GM10847 (cell line): Measurements from ENCODE around the gene FAM186B.
A peak's percentile ranks its signal among the peaks of the same experiment; 100 is the strongest.

ENCODE experiments used
- POLR2A ChIP-seq: IDR thresholded peaks from 2 replicates; pipeline ENCODE4 v1.6.1; 2011; ENCODE audit not compliant: insufficient read length; ENCODE audit errors: extremely low read depth

FAM186B gene

DNA sequence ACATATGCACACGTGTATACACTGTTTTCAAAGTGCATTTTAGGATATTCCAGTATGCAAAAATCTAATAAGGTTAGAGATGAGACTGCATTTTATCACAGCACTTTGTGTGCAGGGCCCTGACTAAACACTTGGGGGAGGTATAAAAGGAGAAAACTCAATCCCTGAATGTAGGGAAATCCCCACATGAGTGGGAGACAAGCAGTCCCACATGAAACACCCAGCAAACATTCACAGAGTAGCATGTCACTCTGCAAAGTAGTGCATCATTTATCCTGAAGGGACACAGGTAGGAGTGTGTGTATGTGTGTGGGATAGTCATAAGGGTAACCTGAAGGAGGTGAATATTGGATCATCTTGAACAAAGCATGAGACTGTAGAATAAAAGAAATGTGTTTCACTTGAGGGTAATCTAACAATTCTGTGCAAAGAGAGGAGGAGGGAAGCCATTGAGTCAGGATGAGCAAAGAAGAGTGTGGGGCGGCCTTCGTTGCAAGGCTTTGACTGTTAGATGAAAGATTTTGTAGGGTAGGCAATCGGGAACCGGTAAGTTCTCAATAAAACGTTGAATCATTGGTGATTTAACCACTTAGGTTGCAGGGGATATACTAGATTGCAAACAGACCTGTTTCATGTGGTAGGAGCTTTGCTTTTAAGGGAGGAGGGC lies 20.9 kb upstream of the FAM186B start:
- no peak for TF ChIP-seq POLR2A

DNA sequence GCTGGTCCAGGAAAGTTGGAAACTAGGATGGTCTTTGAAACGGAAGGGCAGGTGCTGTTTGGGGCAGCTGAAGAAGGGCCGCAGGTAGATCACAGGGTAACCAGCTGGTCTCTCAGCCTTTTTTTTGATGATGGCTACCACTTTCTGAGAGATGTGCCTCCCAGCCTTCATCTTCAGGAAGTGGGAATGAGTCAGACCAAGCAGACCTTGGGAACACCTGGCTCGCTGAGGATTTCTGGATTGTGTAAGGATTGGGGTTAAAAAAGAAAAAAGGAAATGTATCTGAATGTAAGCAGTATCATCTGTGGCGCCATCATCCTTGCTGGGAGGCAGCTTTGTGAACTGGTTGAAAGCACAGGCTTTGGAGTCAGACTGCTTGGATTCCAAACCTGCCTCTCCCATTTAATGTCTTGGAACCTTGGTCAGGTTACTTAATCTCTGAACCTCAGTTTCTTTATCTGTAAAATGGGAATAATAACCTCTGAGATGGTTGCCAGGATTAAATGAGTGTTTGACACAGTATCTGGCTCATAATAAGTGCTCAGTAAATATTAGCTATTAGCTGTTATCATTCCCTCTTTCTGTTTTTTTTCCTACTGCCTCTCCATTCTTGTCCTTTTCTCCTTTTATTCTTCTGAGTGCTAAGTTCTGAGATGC lies 19.6 kb upstream of the FAM186B start:
- no peak for TF ChIP-seq POLR2A

DNA sequence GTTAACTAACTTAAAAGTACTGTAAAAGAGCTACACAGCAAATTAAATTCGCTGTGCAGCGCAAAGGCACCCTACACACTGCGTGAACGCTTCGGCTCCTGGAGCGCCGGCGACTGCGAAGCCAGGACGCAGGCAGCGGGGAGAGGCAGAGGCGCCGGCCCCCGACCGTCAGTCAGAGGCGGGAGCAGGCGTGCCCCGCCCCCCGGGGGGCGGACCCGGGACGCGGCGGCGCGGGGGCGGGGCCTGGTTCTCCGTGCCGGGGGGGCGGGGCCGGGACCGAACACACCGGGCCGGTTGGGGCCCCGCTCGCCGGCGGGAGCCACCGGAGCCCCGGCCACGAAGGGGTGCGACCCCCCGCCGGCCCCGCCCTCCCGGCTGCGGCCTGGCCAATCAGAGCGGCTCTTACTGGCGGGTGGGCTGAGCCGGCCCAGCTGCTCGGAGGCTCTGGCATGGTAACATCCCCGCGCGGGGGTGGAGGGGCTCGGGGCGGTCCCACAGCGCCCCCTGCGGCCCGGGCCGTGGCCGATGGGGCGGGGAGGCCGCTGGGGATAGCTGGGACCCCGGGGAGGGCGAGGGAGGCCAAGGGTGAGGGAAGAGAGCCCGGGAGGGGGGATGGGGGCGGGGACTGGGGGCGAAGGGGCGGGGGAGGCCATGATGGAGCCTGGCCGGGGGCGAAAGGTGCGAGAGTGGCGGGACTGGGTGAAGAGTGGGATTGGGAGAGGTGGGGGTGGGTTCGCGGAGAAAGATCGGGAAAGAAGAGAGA lies 17.9 kb upstream of the FAM186B start, which contains the start of gene PRPF40B:
Gene PRPF40B, plus strand, starts transcription at position 420 of the 763 bp plus-strand sequence. Its CDS starts 30 bp downstream, at position 450.
- peak; percentile 88 for TF ChIP-seq POLR2A

DNA sequence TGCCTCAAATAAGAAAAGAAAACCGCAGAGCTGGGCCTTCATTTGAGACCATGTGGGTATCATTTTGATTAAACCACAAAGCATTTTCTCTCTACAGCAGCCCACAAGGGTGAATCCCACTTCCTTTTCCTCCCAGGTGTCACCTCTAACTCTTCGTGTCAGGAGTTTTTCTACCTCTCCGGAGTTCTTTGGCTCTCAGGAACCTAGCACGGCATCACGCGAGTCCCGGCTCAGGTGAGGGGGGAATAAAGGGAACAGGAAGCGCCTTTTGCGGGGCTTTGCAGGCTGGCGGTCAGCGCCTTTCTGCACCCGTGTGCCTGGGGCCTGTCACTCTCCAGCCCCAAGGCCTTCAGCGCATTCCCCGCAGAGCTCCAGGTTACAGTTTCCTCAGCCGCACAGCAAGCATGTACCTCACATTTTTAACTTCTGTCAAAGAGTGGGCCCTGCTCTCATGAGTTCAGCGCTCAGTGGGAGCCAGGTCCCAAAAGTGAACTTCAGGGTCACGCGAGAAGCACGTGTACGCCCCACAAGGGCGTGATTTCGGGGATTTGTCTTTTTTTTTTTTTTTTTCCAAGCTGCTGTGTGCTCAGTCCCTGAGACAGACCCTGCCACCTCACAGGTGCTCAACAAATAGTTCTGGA lies 17.2 kb upstream of the FAM186B start:
- TF ChIP-seq POLR2A: no peak

DNA sequence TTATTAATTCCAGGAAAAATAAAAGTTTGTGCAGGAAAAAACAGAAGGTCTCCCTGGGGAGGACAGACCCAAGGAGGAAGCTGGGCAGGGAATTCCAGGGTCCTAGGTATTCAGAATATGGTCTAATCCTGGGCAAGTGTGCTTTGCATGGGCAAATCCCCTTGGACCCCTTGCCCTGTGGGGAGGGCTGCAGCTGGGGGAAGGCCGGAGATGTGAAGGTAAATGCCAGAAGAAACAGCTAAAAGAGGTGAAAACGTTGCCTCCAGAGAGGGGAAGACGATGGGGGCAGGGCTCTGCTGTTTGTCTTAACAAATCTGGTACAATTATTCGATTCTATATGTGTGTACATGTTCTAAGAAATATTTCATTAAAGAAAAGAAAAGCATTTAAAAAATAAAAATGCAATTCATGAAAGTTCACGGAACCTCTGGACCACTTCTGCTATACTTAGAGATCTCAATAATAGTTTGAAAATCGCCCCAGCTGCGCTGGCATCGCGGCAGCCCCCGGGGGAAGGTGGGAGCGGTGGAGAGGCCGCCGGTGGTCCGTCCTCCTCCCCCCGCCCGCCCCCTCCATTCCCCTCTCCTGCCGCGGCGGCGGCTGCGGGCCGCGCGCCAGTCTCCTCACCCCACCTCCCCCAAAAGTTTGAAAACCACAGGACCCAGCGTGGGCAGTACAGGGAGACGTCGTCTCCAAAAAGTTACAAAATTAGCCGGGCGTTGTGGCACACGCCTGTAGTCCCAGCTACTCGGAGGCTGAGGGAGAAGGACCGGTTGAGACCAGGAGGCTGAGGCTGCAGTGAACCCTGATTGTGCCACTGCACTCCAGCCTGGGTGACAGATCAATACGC lies 16.4 kb upstream of the FAM186B start:
- no peak for TF ChIP-seq POLR2A

DNA sequence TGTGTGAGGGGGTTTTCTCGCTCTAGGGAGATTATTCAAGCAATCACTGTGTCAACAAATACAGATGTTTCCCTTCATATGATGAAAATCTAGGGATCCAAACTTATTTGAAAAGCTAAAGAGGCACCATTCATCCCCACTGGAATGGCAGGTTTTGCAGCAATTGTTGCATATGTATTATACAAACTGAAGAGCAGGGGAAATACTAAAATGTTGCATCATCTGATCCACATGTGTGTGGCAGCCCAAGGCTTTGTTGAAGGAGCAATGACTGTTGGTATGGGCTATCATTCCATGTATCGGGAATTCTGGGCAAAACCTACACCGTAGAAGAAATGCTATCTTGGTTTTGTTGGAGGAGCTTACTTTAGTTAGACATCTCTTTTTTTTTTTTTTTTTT lies 13.8 kb upstream of the FAM186B start:
- no peak for TF ChIP-seq POLR2A

DNA sequence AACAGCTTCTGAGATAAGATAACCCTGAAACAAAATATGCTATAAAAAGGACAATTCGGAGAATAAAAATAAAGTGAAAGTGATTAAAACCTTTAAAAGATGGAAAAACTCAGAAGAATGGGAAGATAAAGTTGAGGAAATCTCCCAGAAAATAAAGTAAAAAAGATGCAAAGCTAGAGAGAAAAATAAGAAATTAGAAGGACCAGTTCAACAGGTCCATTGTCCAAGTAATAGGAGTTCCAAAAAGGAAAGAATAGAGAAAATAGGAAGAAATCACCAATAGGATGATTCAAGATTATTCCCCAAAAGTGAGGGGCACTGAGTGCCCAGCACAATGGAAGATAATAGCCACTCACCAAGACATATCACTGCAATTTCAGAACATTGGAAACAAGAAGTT lies 13.1 kb upstream of the FAM186B start:
- TF ChIP-seq POLR2A: no peak

DNA sequence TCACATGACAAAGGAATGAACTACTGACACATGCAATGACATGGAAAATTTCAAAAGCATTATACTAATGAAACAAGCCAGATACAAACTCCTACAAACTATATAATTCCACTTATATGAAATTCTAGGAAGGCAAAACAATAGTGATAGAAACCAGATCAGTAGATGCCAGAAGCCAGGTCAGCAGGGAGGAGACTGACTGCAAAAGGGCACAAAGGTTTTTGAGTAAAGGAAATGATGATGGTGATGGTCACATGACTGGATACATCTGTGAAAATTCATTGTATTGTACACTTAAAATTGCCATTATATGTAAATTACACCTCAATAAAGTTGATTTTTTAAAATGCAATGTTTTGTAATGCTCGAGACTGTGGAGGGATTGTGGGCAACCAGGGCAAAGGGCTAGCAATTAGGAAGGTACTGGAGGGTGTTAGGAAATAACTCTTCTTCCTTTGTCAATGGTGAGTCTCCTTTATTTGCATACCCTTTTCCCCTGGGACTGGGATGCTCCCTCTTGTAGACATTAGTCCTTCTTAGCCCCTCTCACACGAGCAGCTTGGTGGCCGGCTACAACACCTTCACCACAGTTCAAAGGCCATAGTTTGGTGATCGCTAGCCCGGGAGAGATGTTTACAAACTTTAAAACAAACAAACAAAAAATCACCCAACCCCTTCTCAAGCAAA lies 11.2 kb upstream of the FAM186B start:
- TF ChIP-seq POLR2A: no peak

DNA sequence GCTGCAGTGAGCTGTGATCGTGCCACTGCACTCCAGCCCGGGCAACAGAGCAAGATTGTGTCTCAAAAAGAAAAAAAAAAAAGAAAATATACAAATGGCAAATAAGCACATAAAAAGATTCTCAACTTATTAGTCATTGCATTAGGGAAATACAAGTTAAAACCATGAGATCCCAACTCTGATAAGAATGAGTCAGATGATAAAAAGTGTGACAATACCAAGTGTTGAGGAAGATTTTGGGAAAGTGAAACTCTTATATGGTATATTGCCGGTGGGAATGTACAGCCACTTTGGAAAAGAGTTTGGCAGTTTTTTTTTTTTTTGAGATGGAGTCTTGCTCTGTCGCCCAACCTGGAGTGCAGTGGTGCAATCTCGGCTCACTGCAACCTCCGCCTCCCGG lies 10.3 kb upstream of the FAM186B start:
- no peak for TF ChIP-seq POLR2A

DNA sequence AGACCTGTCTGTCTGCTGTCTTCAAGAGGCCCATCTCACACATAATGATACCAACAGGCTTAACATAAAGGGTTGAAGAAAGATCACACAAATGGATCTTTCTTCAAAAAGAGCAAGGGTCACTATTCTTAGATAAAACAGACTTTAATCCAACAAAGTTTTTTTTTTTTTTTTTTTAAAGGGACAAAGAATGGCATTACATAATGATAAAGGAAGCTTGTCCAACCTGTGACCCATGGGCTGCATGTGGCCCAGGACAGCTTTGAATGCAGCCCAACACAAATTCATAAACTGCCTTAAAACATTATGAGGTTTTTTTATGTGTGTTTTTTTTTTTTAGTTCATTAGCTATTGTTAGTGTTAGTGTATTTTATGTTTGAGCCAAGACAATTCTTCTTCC lies 6.8 kb upstream of the FAM186B start:
- TF ChIP-seq POLR2A: no peak

DNA sequence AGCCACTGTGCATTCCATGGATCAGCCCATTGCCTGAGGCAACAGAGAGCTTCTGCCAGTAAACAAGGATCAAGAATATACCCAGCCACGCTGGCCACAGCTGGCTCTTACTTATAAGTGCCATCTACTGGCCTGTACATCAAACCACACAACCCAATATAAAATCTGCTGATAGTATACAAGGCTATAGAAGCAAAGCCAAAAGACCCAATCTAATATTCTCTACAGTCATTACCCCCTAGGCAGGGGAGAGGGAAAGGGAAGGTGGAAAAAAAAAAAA lies 4.4 kb upstream of the FAM186B start:
- no peak for TF ChIP-seq POLR2A

DNA sequence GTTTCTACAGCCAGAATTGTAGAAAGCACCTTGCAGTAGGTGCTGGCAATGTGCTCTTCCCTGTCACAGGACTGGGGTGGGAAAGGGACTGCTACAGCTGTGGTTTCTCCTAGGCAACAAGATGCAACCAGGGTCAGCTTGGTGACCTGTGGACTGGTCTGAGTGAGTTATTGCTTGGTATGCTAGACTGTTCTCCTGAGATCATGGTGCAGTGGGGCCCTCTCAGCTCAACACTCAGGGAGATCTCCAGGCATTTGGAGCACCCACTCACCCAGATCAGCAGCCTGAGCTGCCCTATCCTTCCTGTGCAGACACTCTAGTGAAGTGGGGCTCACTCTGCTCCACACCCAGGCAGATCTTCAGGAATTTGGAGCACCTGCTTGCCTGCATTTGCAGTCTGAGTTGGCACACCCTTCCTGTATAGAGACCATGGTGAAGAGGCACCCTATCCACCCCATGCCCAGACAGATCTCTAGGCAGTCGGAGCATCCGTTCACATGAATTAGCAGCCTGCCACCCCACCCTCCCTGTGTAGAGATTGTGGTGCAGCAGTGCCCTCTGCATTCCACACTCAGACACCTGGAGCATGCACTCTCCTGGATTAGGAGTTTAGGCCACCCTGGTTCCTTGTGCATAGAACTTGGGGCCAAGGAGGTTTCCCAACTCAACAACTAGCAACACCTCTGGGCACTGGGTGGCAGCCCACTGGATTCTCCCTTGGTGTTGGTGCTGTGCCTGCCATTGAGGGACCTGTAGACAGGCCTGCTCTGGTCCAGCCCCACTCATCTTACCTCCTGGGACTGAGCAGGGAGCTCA lies 3.8 kb upstream of the FAM186B start:
- no peak for TF ChIP-seq POLR2A

DNA sequence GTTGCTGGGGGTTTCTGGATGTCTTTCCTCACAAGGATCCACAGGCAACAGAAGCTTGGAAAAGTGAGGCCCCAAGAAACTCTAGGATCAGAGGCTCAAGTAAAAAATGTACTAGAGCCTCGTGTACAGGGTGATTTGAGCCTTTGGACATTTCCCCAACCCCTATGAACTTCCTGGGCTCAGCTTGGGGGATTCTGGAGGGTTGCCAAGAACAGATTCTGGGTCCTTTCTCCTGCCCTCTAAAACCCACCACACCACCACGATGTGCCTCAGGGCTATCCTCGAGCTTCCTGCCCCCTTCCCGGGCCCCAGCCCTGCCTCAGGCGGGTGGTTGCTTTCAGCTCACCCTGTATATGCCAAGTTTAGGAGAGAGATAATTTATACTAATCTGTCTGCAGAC lies 583 bp downstream of the FAM186B start:
- TF ChIP-seq POLR2A: no peak

DNA sequence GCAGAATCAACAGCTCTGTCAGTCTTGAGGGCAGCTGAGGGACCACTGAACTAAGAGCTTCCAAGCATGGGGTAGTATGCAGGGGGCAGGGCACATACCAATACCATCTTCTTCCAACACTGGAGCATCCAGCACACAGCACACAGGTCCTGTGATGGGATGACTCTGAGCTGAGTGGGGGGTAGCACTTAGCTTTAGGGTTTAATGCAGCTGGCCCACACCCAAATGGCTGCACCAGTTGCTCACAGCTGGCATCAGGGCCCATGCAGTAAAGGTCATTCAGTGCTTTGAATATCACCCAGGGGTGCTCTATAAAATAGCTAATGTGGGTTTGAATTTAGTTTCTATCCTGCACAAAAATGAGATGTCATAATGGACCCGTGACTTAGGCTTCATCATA lies 1.7 kb downstream of the FAM186B start:
- TF ChIP-seq POLR2A: no peak
